ENCODE measurements around the gene DPP6. TPM values are rescaled to one million over a fixed set of nuclear protein-coding genes. Genes with fewer than 3 reads are reported as not detected.
"Not testable (repeated sequence)": the region's sequence is repeated elsewhere in the genome, so short reads cannot be mapped to it uniquely, and the experiment has no call there.

Gene DPP6
- total RNA-seq, 1 experiment from 2014 or later: not detected

DNA sequence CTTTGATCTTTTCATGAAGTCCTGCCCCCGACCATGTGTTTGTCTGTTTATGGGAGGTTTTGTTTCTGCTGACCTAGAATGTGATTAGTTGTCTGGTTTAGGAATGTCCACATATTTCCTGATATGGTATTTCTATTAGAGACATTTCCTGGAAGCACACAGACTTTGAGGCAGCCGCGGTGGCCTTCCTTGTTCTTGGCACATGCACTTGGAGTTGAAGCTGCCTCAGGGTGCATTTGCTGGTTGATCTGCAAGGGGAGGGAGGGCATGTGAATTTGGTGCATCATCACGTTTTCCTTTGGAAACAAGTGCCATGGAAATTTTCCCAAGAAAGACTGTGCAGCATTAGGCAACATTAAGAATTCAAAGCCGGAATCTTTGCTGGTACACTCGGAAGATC is 622.0 kb downstream of the DPP6 start:
- DNase-seq (ENCODE audit: low spot score): no peak
- ChIA-PET POLR2A (ENCODE audit: low non-redundant PET) (no interaction called here), CTCF (no interaction called here)
- H3K36me3 ChIP-seq (ENCODE audit: insufficient read depth, low read length, poor library complexity, severe bottlenecking): no peaks in the 10 kb centered on the region
- H3K9me3 ChIP-seq (ENCODE audit: low read depth, low read length, poor library complexity, severe bottlenecking): no peaks in the 10 kb centered on the region
- H3K4me1 ChIP-seq (ENCODE audit: insufficient read depth, low read length, poor library complexity, severe bottlenecking): no peaks in the 10 kb centered on the region
- no peak overlapping the region for H3K27ac ChIP-seq (ENCODE audit: low read depth, low read length, poor library complexity, severe bottlenecking)
- TF ChIP-seq EZH2 (IDR thresholded peaks at IDR 0.05; ENCODE audit: borderline replicate concordance, low read depth, low read length, poor library complexity, severe bottlenecking): no peak
- TF ChIP-seq, protein P1, sequence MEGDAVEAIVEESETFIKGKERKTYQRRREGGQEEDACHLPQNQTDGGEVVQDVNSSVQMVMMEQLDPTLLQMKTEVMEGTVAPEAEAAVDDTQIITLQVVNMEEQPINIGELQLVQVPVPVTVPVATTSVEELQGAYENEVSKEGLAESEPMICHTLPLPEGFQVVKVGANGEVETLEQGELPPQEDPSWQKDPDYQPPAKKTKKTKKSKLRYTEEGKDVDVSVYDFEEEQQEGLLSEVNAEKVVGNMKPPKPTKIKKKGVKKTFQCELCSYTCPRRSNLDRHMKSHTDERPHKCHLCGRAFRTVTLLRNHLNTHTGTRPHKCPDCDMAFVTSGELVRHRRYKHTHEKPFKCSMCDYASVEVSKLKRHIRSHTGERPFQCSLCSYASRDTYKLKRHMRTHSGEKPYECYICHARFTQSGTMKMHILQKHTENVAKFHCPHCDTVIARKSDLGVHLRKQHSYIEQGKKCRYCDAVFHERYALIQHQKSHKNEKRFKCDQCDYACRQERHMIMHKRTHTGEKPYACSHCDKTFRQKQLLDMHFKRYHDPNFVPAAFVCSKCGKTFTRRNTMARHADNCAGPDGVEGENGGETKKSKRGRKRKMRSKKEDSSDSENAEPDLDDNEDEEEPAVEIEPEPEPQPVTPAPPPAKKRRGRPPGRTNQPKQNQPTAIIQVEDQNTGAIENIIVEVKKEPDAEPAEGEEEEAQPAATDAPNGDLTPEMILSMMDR (conservative IDR thresholded peaks at IDR 0.05; ENCODE audit: low read depth, low read length): no peak
- intact Hi-C loops (cut with micrococcal nuclease; ENCODE audit: unreplicated experiment): no loop called here
- no TSS peak for BruUV-seq (replicated peaks)
- H3K27me3 ChIP-seq (replicated peaks; ENCODE audit: insufficient read depth, low read depth, low read length, poor library complexity): no peaks in the 10 kb centered on the region
- H3K4me3 ChIP-seq (ENCODE audit: low read depth, low read length, poor library complexity, severe bottlenecking): no peak overlapping the region

DNA sequence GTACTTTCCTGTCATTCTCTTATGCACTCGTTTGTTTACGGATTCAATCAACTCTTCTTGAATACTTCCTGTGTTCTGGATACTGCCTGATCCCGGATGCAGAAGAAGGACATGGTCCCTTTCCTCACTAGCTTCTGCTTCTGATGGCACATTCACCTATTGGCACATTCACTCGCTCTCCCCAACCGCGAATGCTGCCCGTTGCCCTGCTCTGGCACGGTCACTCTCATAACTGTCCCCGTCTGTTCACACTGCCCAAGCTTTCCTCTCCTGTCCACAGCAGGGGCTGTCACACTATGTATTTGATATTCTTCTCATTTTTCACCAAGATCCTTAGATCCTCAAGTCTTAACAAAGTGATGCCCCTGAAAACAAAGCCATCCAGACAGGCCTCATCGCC is 623.4 kb downstream of the DPP6 start:
- TF ChIP-seq EZH2 (IDR thresholded peaks at IDR 0.05; ENCODE audit: borderline replicate concordance, low read depth, low read length, poor library complexity, severe bottlenecking): no peak
- TF ChIP-seq, protein P1 (conservative IDR thresholded peaks at IDR 0.05; ENCODE audit: low read depth, low read length): no peak
- ChIA-PET POLR2A (ENCODE audit: low non-redundant PET) (no interaction called here), CTCF (no interaction called here)
- Histone ChIP-seq H3K36me3 (ENCODE audit: insufficient read depth, low read length, poor library complexity, severe bottlenecking) (no peaks in the 10 kb centered on the region), H3K4me1 (ENCODE audit: insufficient read depth, low read length, poor library complexity, severe bottlenecking) (no peaks in the 10 kb centered on the region), H3K9me3 (ENCODE audit: low read depth, low read length, poor library complexity, severe bottlenecking) (no peaks in the 10 kb centered on the region), H3K27ac (ENCODE audit: low read depth, low read length, poor library complexity, severe bottlenecking) (no peak overlapping the region), H3K4me3 (ENCODE audit: low read depth, low read length, poor library complexity, severe bottlenecking) (no peak overlapping the region), H3K27me3 (replicated peaks; ENCODE audit: insufficient read depth, low read depth, low read length, poor library complexity) (no peaks in the 10 kb centered on the region)
- DNase-seq (ENCODE audit: low spot score): no peak
- no TSS peak for BruUV-seq (replicated peaks)
- intact Hi-C loops (cut with micrococcal nuclease; ENCODE audit: unreplicated experiment): no loop called here

DNA sequence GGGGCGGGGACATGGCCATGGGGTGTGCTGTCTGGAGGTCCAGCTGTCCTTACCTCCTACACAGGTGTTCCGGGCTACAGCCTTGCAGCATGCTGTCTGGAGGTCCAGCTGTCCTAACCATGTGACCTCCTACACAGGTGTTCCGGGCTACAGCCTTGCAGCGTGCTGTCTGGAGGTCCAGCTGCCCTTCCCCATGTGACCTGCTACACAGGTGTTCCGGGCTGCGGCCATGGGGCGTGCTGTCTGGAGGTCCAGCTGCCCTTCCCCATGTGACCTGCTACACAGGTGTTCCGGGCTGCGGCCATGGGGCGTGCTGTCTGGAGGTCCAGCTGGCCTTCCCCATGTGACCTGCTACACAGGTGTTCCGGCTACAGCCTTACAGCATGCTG is 623.8 kb downstream of the DPP6 start:
- BruUV-seq (replicated peaks); H3K36me3 ChIP-seq (ENCODE audit: insufficient read depth, low read length, poor library complexity, severe bottlenecking); DNase-seq (ENCODE audit: low spot score); H3K27me3 ChIP-seq (replicated peaks; ENCODE audit: insufficient read depth, low read depth, low read length, poor library complexity); H3K4me1 ChIP-seq (ENCODE audit: insufficient read depth, low read length, poor library complexity, severe bottlenecking); POLR2A ChIA-PET (ENCODE audit: low non-redundant PET); intact Hi-C loops (cut with micrococcal nuclease; ENCODE audit: unreplicated experiment); H3K27ac ChIP-seq (ENCODE audit: low read depth, low read length, poor library complexity, severe bottlenecking); H3K4me3 ChIP-seq (ENCODE audit: low read depth, low read length, poor library complexity, severe bottlenecking); H3K9me3 ChIP-seq (ENCODE audit: low read depth, low read length, poor library complexity, severe bottlenecking); CTCF ChIA-PET: not testable (repeated sequence)

DNA sequence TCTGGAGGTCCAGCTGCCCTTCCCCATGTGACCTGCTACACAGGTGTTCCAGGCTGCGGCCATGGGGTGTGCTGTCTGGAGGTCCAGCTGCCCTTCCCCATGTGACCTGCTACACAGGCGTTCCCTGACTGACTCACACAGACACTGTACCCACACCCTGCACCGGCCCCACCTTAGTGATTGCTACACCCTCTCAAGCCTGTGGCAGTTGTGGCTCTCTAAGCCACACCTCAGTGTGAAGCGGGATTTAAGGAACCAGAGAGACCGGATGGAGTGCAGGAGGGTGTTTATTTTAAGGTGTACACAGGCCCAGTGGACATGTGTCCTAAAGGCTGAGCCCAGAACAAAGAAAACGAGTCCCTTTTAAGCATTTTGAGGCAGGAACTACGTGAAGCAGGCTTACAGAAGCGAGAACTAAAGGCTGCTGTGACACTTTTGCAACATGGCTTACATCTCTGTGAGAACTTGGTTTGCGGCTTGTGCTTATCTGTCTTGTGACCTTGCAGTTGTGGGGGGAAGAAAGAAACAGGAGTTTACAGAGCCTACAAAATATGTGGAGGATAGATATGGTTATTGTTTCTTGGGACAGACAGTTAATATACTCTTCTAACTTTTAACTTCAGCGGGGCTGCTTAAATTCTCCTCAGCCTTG is 624.4 kb downstream of the DPP6 start:
- CTCF ChIA-PET: no interaction called here
- H3K27me3 ChIP-seq (replicated peaks; ENCODE audit: insufficient read depth, low read depth, low read length, poor library complexity): no peaks in the 10 kb centered on the region

More for the DNA sequence above, 624.4 kb downstream of the DPP6 start:
- H3K36me3 ChIP-seq (ENCODE audit: insufficient read depth, low read length, poor library complexity, severe bottlenecking): no peaks in the 10 kb centered on the region
- no peak for TF ChIP-seq EZH2 (IDR thresholded peaks at IDR 0.05; ENCODE audit: borderline replicate concordance, low read depth, low read length, poor library complexity, severe bottlenecking)
- TF ChIP-seq, protein P1 (conservative IDR thresholded peaks at IDR 0.05; ENCODE audit: low read depth, low read length): no peak
- no peaks in the 10 kb centered on the region for H3K4me1 ChIP-seq (ENCODE audit: insufficient read depth, low read length, poor library complexity, severe bottlenecking)
- POLR2A ChIA-PET (ENCODE audit: low non-redundant PET): no interaction called here
- intact Hi-C loops (cut with micrococcal nuclease; ENCODE audit: unreplicated experiment): no loop called here
- no peak overlapping the region for H3K27ac ChIP-seq (ENCODE audit: low read depth, low read length, poor library complexity, severe bottlenecking)
- H3K4me3 ChIP-seq (ENCODE audit: low read depth, low read length, poor library complexity, severe bottlenecking): no peak overlapping the region
- no TSS peak for BruUV-seq (replicated peaks)
- DNase-seq (ENCODE audit: low spot score): no peak
- no peaks in the 10 kb centered on the region for H3K9me3 ChIP-seq (ENCODE audit: low read depth, low read length, poor library complexity, severe bottlenecking)

All from A673 (cell line).